ENCODE data around the gene UTS2B.

DNA sequence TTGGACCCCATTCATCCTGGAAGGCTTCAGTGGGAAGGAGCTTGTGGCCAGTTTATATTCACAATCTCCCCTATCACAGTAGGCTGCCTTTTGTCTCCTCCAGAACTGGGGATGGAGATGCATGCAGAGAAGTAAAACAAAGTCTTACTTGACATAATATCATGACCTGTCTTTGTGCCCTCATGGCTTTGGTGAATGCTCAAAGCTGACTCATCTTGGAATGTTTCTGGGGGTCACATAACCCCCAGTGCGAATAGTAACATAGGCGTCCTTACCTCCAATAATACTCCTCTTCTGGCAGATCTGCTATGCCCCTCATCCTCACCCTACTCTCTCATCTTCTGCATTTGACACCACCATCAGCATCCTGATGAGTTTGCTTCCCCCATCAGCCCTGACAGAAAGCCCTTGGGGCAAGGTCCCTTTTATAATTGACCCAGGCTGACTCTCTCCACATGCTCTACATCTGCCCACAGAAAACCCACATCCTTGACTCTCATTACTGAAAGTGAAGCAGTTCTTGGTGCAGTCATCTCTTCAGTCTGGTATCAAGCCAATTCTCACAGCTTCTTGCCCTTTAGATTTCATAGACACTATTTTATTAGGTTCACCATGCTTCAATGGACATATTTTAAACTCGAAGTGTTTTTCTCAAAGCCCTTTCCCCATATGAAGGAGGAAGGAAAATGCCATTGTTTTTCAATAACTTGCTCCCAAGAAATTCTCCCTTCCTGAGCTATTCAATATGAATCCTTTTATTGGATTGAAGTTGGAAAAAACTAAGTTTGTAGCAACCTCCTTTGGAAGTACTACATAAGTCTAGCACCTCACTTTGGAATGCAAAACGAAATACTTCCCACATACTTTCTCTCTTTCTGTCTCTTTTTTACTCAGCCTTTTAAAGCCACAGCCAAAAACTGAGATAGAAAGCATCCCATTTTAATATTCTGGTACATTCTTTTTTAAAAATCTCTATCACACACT lies 94.7 kb downstream of the UTS2B start:
- no peak for TF ChIP-seq POLR2AphosphoS5 (IDR thresholded peaks at IDR 0.05; ENCODE audit: low read depth, low read length)
- no peak for TF ChIP-seq FOXP2 (optimal IDR thresholded peaks at IDR 0.05; ENCODE audit: borderline replicate concordance, extremely low read depth, extremely low read length, insufficient read depth)

Data from PFSK-1 (cell line).